Neural cell (in vitro differentiated cells): Measurements from ENCODE around the gene INPP5B. TPM values are rescaled to one million over a fixed set of nuclear protein-coding genes. Genes with fewer than 3 reads are reported as not detected.

Experiments
- H2AFZ ChIP-seq: fragments of 200-600, 300-800 bp; sonication (generic), shearing (Covaris generic); 2 replicates; pipeline ENCODE4 v1.6.0; 2014; ENCODE audit warnings: low read depth, mild to moderate bottlenecking, antibody characterized with exemption, low read length, moderate library complexity
- H3F3A ChIP-seq: fragments of 200-600 bp; shearing (Covaris generic); 2 replicates; pipeline ENCODE4 v1.6.1; 2016; ENCODE audit warnings: mild to moderate bottlenecking, moderate library complexity, mixed read lengths, antibody characterized with exemption, low read length; ENCODE audit not compliant: insufficient read depth, poor library complexity, severe bottlenecking
- H3K27ac ChIP-seq: fragments of 200-600, 300-800 bp; sonication (generic), shearing (Covaris generic); 2 replicates; pipeline ENCODE4 v1.5.1; 2014; ENCODE audit warnings: mild to moderate bottlenecking, low read length, moderate library complexity
- H3K27me3 ChIP-seq: fragments of 300-800, 200-600 bp; sonication (generic), shearing (Covaris generic); 2 replicates; pipeline ENCODE4 v1.6.0; 2014; ENCODE audit warnings: mild to moderate bottlenecking, low read depth, low read length, moderate library complexity; ENCODE audit not compliant: insufficient read depth
- H3K36me3 ChIP-seq: fragments of 300-800, 200-600 bp; sonication (generic), shearing (Covaris generic); 2 replicates; pipeline ENCODE4 v1.5.1; 2014; ENCODE audit warnings: mild to moderate bottlenecking, antibody characterized with exemption, low read length, moderate library complexity; ENCODE audit not compliant: insufficient read depth
- H3K4me2 ChIP-seq: fragments of 300-800, 200-600 bp; sonication (generic), shearing (Covaris generic); 2 replicates; pipeline ENCODE4 v1.6.0; 2014; ENCODE audit warnings: mild to moderate bottlenecking, low read length
- H3K4me3 ChIP-seq: fragments of 300-800, 200-600 bp; sonication (generic), shearing (Covaris generic); 2 replicates; pipeline ENCODE4 v1.5.1; 2014; ENCODE audit warnings: mild to moderate bottlenecking, low read length, moderate library complexity
- H3K79me2 ChIP-seq: fragments of 200-600 bp; shearing (Covaris generic); replicated peaks from 2 replicates; pipeline ENCODE4 v1.6.0; 2014; ENCODE audit warnings: mild to moderate bottlenecking, low read length, moderate library complexity; ENCODE audit not compliant: insufficient read depth
- H3K9ac ChIP-seq: fragments of 300-800, 200-600 bp; sonication (generic), shearing (Covaris generic); 2 replicates; pipeline ENCODE4 v1.6.1; 2016; ENCODE audit warnings: mild to moderate bottlenecking, low read length, mixed read lengths
- H3K9me2 ChIP-seq: fragments of 200-600 bp; shearing (Covaris generic); 2 replicates; pipeline ENCODE4 v1.6.1; 2016; ENCODE audit warnings: mild to moderate bottlenecking, low read length, mixed read lengths; ENCODE audit not compliant: insufficient read depth
- H3K9me3 ChIP-seq: fragments of 200-600, 300-800 bp; sonication (generic), shearing (Covaris generic); 2 replicates; pipeline ENCODE4 v1.6.1; 2016; ENCODE audit warnings: mild to moderate bottlenecking, mixed run types, low read length, moderate library complexity, mixed read lengths
- H4K20me1 ChIP-seq: fragments of 200-600 bp; shearing (Covaris generic); 2 replicates; pipeline ENCODE4 v1.6.1; 2016; ENCODE audit warnings: mild to moderate bottlenecking, mixed run types; ENCODE audit not compliant: insufficient read depth
- CTCF ChIP-seq: fragments of 450-650 bp; IDR thresholded peaks from 2 replicates; pipeline ENCODE4 v1.5.1; 2014; ENCODE audit warnings: antibody characterized with exemption, mild to moderate bottlenecking, moderate library complexity; ENCODE audit not compliant: poor library complexity, severe bottlenecking
- EP300 ChIP-seq: fragments of 450-650 bp; conservative IDR thresholded peaks from 2 replicates; pipeline ENCODE4 v1.6.1; 2014; ENCODE audit warnings: antibody characterized with exemption, mild to moderate bottlenecking, moderate library complexity; ENCODE audit not compliant: poor library complexity, severe bottlenecking
- EZH2 ChIP-seq: fragments of 200-600, 300-800 bp; shearing (Covaris generic), sonication (generic); IDR thresholded peaks from 2 replicates; pipeline ENCODE4 v1.6.1; 2014; ENCODE audit warnings: antibody characterized with exemption, low read length, borderline replicate concordance, mild to moderate bottlenecking; ENCODE audit not compliant: insufficient read depth, poor library complexity, severe bottlenecking
- MXI1 ChIP-seq: fragments of 450-650 bp; conservative IDR thresholded peaks from 2 replicates; pipeline ENCODE4 v1.6.1; 2014; ENCODE audit warnings: antibody characterized with exemption, mild to moderate bottlenecking; ENCODE audit not compliant: poor library complexity, severe bottlenecking
- POLR2AphosphoS5 ChIP-seq: IDR thresholded peaks from 2 replicates; pipeline ENCODE4 v1.6.1; 2012
- RAD21 ChIP-seq: fragments of 450-650 bp; conservative IDR thresholded peaks from 2 replicates; pipeline ENCODE4 v1.6.1; 2014; ENCODE audit warnings: antibody characterized with exemption, mild to moderate bottlenecking, moderate library complexity
- REST ChIP-seq: IDR thresholded peaks from 2 replicates; pipeline ENCODE4 v1.6.1; 2012; ENCODE audit warnings: borderline replicate concordance
- SMC3 ChIP-seq: fragments of 450-650 bp; conservative IDR thresholded peaks from 2 replicates; pipeline ENCODE4 v1.6.1; 2014; ENCODE audit warnings: antibody characterized with exemption, mild to moderate bottlenecking, moderate library complexity; ENCODE audit not compliant: poor library complexity
- TAF1 ChIP-seq: IDR thresholded peaks from 2 replicates; pipeline ENCODE4 v1.6.1; 2012; ENCODE audit warnings: low read depth
- polyA plus RNA-seq: library from polyadenylated mRNA; depleted of rRNA; stranded (reverse); fragments of >200 nt; gene quantifications from 2 replicates; pipeline ENCODE4 v1.2.3, GENCODE V29; 2014

The INPP5B gene
- polyA plus RNA-seq, 1 donor from 2014 or later = 13.4 TPM

- Histone ChIP-seq H3K9me2 (no peaks in the 10 kb centered on the region), H3K9me3 (no peaks in the 10 kb centered on the region), H3K4me3 (no peak overlapping the region), H3K27me3 (no peaks in the 10 kb centered on the region), H3K27ac (no peak overlapping the region), H3K36me3 (peaks cover 7% of the 10 kb centered on the region), H3K9ac (no peak overlapping the region), H3K4me2 (no peak overlapping the region), H4K20me1 (no peaks in the 10 kb centered on the region), H3K79me2 (no peaks in the 10 kb centered on the region), H3F3A (no peaks in the 10 kb centered on the region), H2AFZ (no peak overlapping the region)
- TF ChIP-seq POLR2AphosphoS5 = no peak
- TF ChIP-seq MXI1 = no peak
- no peak for TF ChIP-seq RAD21
Observed at GRCh38 chr1:37865348-37866120, 81.3 kb downstream of the INPP5B start.

- Histone ChIP-seq H3K9me2 (no peaks in the 10 kb centered on the region), H3K27ac (no peak overlapping the region), H3F3A (peaks cover 4% of the 10 kb centered on the region), H3K9me3 (no peaks in the 10 kb centered on the region), H3K9ac (no peak overlapping the region), H3K4me3 (no peak overlapping the region), H3K79me2 (peaks cover 19% of the 10 kb centered on the region), H3K4me2 (no peak overlapping the region), H2AFZ (no peak overlapping the region), H3K27me3 (no peaks in the 10 kb centered on the region), H4K20me1 (no peaks in the 10 kb centered on the region), H3K36me3 (peaks cover 7% of the 10 kb centered on the region)
- TF ChIP-seq MXI1 (no peak), SMC3 (no peak), RAD21 (no peak), EP300 (no peak), EZH2 (no peak), TAF1 (no peak), CTCF (no peak), REST (no peak)
Observed at GRCh38 chr1:37862330-37862729, 84.5 kb downstream of the INPP5B start.
